ENCODE data around the gene SPAG9. TPM values are rescaled to one million over a fixed set of nuclear protein-coding genes. Genes with fewer than 3 reads are reported as not detected.

The SPAG9 gene
- polyA plus RNA-seq, 1 donor from 2014 or later, result 201 TPM

DNA sequence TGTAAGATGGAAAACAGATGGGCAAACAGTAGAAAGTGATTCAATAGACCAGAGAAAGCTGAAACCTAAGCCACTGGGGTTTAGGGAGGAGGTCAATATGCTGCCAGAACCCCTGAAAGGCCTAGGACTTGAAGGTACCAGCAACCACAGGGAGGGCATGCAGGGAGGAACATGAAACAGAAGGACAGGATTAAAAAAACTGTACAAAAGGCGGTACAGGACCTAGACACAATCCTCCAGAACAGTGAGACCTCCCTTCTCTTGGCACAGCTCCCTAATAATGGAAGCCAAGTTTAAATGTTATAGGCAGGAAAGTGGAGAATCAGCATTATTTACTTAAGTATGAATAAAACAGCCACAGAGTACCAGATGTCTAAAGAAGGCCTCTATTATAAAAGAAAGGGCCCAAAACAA lies 105.5 kb downstream of the SPAG9 start:
- H3K9ac ChIP-seq (ENCODE audit: low read length), result no peak overlapping the region
- no peak overlapping the region for H3K27ac ChIP-seq (ENCODE audit: low read length)
- no peak overlapping the region for H3K4me3 ChIP-seq (ENCODE audit: low read length)
- H4K20me1 ChIP-seq (ENCODE audit: insufficient read depth), result no peaks in the 10 kb centered on the region
- no peaks in the 10 kb centered on the region for H3K9me3 ChIP-seq (ENCODE audit: low read length)
- TF ChIP-seq, protein P1, sequence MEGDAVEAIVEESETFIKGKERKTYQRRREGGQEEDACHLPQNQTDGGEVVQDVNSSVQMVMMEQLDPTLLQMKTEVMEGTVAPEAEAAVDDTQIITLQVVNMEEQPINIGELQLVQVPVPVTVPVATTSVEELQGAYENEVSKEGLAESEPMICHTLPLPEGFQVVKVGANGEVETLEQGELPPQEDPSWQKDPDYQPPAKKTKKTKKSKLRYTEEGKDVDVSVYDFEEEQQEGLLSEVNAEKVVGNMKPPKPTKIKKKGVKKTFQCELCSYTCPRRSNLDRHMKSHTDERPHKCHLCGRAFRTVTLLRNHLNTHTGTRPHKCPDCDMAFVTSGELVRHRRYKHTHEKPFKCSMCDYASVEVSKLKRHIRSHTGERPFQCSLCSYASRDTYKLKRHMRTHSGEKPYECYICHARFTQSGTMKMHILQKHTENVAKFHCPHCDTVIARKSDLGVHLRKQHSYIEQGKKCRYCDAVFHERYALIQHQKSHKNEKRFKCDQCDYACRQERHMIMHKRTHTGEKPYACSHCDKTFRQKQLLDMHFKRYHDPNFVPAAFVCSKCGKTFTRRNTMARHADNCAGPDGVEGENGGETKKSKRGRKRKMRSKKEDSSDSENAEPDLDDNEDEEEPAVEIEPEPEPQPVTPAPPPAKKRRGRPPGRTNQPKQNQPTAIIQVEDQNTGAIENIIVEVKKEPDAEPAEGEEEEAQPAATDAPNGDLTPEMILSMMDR (IDR thresholded peaks at IDR 0.05; ENCODE audit: poor library complexity, severe bottlenecking), result no peak
- TF ChIP-seq EP300 (conservative IDR thresholded peaks at IDR 0.05; ENCODE audit: poor library complexity, severe bottlenecking) (no peak), TAF1 (IDR thresholded peaks at IDR 0.05; ENCODE audit: low read depth) (no peak), RAD21 (conservative IDR thresholded peaks at IDR 0.05) (no peak), EZH2 (IDR thresholded peaks at IDR 0.05; ENCODE audit: borderline replicate concordance, insufficient read depth, low read length, poor library complexity, severe bottlenecking) (no peak), MXI1 (conservative IDR thresholded peaks at IDR 0.05; ENCODE audit: poor library complexity, severe bottlenecking) (no peak), POLR2AphosphoS5 (IDR thresholded peaks at IDR 0.05) (no peak), SMC3 (conservative IDR thresholded peaks at IDR 0.05; ENCODE audit: poor library complexity) (no peak)
- TF ChIP-seq, protein P2, sequence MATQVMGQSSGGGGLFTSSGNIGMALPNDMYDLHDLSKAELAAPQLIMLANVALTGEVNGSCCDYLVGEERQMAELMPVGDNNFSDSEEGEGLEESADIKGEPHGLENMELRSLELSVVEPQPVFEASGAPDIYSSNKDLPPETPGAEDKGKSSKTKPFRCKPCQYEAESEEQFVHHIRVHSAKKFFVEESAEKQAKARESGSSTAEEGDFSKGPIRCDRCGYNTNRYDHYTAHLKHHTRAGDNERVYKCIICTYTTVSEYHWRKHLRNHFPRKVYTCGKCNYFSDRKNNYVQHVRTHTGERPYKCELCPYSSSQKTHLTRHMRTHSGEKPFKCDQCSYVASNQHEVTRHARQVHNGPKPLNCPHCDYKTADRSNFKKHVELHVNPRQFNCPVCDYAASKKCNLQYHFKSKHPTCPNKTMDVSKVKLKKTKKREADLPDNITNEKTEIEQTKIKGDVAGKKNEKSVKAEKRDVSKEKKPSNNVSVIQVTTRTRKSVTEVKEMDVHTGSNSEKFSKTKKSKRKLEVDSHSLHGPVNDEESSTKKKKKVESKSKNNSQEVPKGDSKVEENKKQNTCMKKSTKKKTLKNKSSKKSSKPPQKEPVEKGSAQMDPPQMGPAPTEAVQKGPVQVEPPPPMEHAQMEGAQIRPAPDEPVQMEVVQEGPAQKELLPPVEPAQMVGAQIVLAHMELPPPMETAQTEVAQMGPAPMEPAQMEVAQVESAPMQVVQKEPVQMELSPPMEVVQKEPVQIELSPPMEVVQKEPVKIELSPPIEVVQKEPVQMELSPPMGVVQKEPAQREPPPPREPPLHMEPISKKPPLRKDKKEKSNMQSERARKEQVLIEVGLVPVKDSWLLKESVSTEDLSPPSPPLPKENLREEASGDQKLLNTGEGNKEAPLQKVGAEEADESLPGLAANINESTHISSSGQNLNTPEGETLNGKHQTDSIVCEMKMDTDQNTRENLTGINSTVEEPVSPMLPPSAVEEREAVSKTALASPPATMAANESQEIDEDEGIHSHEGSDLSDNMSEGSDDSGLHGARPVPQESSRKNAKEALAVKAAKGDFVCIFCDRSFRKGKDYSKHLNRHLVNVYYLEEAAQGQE (IDR thresholded peaks at IDR 0.05; ENCODE audit: borderline replicate concordance), result no peak
- H3K36me3 ChIP-seq (ENCODE audit: insufficient read depth, low read length), result peaks cover 18% of the 10 kb centered on the region
- H3K27me3 ChIP-seq (ENCODE audit: insufficient read depth, low read depth, low read length), result no peaks in the 10 kb centered on the region
- H3K9me2 ChIP-seq (ENCODE audit: insufficient read depth, low read length), result no peaks in the 10 kb centered on the region
- H3F3A ChIP-seq (ENCODE audit: insufficient read depth, low read length, poor library complexity, severe bottlenecking), result no peaks in the 10 kb centered on the region
- H3K4me2 ChIP-seq (ENCODE audit: low read length), result no peak overlapping the region
- H2AFZ ChIP-seq (ENCODE audit: low read depth, low read length), result no peak overlapping the region
- H3K79me2 ChIP-seq (replicated peaks; ENCODE audit: insufficient read depth, low read length), result no peaks in the 10 kb centered on the region

DNA sequence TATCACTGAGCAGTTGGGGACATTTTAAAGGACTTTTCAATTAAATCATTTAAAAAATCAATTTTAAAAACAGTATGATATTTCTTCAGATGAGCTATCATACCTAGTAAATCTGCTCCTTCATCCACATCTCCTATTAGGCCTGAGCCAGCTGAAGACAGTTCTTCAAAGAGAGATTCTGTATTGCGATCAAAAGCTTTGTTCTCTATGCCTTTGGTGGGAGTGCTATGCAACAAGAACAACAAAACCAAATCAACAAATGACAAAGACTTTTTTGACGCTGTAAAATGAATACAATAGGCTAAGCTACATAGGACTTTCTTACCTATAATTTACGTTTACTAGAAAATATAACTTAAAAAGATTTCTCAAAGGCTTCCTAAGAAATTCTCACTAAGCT lies 106.5 kb downstream of the SPAG9 start:
- Histone ChIP-seq H3F3A (ENCODE audit: insufficient read depth, low read length, poor library complexity, severe bottlenecking) (no peaks in the 10 kb centered on the region), H3K36me3 (ENCODE audit: insufficient read depth, low read length) (peaks cover 27% of the 10 kb centered on the region), H3K79me2 (replicated peaks; ENCODE audit: insufficient read depth, low read length) (no peaks in the 10 kb centered on the region), H3K9me3 (ENCODE audit: low read length) (no peaks in the 10 kb centered on the region), H3K4me3 (ENCODE audit: low read length) (no peak overlapping the region), H3K9me2 (ENCODE audit: insufficient read depth, low read length) (no peaks in the 10 kb centered on the region), H3K4me2 (ENCODE audit: low read length) (no peak overlapping the region), H3K9ac (ENCODE audit: low read length) (no peak overlapping the region), H3K27ac (ENCODE audit: low read length) (no peak overlapping the region), H4K20me1 (ENCODE audit: insufficient read depth) (no peaks in the 10 kb centered on the region), H3K27me3 (ENCODE audit: insufficient read depth, low read depth, low read length) (no peaks in the 10 kb centered on the region), H2AFZ (ENCODE audit: low read depth, low read length) (no peak overlapping the region)
- TF ChIP-seq POLR2AphosphoS5 (IDR thresholded peaks at IDR 0.05) (no peak), RAD21 (conservative IDR thresholded peaks at IDR 0.05) (no peak), MXI1 (conservative IDR thresholded peaks at IDR 0.05; ENCODE audit: poor library complexity, severe bottlenecking) (no peak), SMC3 (conservative IDR thresholded peaks at IDR 0.05; ENCODE audit: poor library complexity) (no peak), TAF1 (IDR thresholded peaks at IDR 0.05; ENCODE audit: low read depth) (no peak), EP300 (conservative IDR thresholded peaks at IDR 0.05; ENCODE audit: poor library complexity, severe bottlenecking) (no peak), EZH2 (IDR thresholded peaks at IDR 0.05; ENCODE audit: borderline replicate concordance, insufficient read depth, low read length, poor library complexity, severe bottlenecking) (no peak)
- TF ChIP-seq, protein P1 (IDR thresholded peaks at IDR 0.05; ENCODE audit: poor library complexity, severe bottlenecking), result no peak
- TF ChIP-seq, protein P2 (IDR thresholded peaks at IDR 0.05; ENCODE audit: borderline replicate concordance), result no peak

Measured in neural cell (in vitro differentiated cells).